ENCODE measurements around the gene PHRF1.

Gene PHRF1

DNA sequence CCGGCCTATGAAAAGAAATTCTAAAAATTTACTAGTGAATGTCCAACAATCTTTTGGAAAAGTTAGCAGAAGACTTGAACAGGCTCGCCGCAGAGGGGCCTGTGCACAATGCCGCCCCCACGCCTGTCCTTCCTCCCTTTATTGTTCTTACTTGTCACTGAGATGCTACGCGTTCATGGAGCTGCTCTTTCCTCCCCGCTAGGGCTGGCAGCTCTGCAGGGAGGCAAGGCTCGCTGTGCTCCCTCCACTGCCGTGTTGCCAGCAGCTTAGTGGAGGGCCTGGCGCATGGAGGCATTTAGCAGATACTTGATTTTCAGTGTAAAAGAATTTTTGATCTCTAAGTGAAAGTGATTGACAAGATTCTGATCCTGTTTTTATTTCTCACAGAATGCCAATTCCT, 14.7 kb downstream of the PHRF1 start:
- H3K36me3 ChIP-seq (ENCODE audit: control insufficient read depth, insufficient read depth, low read length) = peaks cover 95% of the 10 kb centered on the region
- H3K27ac ChIP-seq (ENCODE audit: low read depth, low read length, severe bottlenecking) = no peak overlapping the region
- 89 to 93% methylated on average over 8 to 11 of the region's 11 CpGs for WGBS, 2 experiments (ENCODE audit: insufficient coverage in 2 of 2)
- peaks cover 13% of the 10 kb centered on the region for H3K4me1 ChIP-seq (ENCODE audit: control insufficient read depth, insufficient read depth, low read length, poor library complexity, severe bottlenecking)
- no peak overlapping the region for H3K4me3 ChIP-seq (ENCODE audit: extremely low read depth, insufficient read depth, low read length, poor library complexity, severe bottlenecking)
- H3K9me3 ChIP-seq (ENCODE audit: control insufficient read depth, low read length) = no peaks in the 10 kb centered on the region

DNA sequence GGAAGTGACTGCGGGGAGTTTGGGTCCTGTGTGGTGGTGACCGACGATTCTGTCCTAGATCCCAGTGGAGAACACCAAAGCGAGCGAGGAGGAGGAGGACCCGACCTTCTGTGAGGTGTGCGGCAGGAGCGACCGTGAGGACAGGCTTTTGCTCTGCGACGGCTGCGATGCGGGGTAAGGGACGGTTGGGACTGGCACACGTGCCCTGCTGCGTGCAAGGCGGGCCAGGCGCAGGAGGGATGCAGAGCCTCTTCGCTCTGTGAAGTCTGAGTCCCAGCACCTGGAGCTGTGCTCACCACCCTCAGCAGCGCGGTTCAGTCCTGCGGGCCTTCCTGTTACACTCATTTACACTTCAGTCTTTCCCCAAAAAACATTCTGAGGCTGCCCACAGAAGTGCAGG, 16.2 kb downstream of the PHRF1 start:
- 95 to 100% methylated on average over 19 to 22 of the region's 22 CpGs for WGBS, 2 experiments (ENCODE audit: insufficient coverage in 2 of 2)
- no peak overlapping the region for H3K4me3 ChIP-seq (ENCODE audit: extremely low read depth, insufficient read depth, low read length, poor library complexity, severe bottlenecking)
- H3K4me1 ChIP-seq (ENCODE audit: control insufficient read depth, insufficient read depth, low read length, poor library complexity, severe bottlenecking) = peaks cover 7% of the 10 kb centered on the region
- H3K27ac ChIP-seq (ENCODE audit: low read depth, low read length, severe bottlenecking) = no peak overlapping the region
- H3K36me3 ChIP-seq (ENCODE audit: control insufficient read depth, insufficient read depth, low read length) = peaks cover 94% of the 10 kb centered on the region
- no peaks in the 10 kb centered on the region for H3K9me3 ChIP-seq (ENCODE audit: control insufficient read depth, low read length)

DNA sequence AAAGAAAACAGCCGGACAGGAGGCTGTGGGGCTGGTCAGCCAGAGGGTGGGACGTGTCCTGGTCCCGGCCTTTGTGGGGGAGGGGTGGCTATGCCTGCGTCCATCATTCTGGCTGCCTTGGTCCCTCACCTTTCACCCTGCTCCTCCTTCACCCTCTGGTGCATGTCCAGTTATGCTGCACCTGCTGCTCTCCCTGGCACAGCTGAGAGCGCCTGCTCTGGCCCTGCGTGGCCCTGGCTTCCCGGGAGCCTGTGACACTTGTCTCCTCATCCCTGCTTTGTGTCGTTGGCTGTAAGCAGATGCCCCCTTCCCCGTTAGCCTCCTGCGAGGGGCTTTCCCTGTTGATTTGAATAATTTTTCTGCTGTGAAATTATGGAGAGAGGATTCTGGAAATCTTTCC, 16.6 kb downstream of the PHRF1 start:
- Histone ChIP-seq H3K9me3 (ENCODE audit: control insufficient read depth, low read length) (no peaks in the 10 kb centered on the region), H3K4me3 (ENCODE audit: extremely low read depth, insufficient read depth, low read length, poor library complexity, severe bottlenecking) (no peak overlapping the region), H3K4me1 (ENCODE audit: control insufficient read depth, insufficient read depth, low read length, poor library complexity, severe bottlenecking) (peaks cover 3% of the 10 kb centered on the region), H3K27ac (ENCODE audit: low read depth, low read length, severe bottlenecking) (no peak overlapping the region), H3K36me3 (ENCODE audit: control insufficient read depth, insufficient read depth, low read length) (peaks cover 93% of the 10 kb centered on the region)
- 89 to 90% methylated on average over 5 to 7 of the region's 10 CpGs for WGBS, 2 experiments (ENCODE audit: insufficient coverage in 2 of 2)

DNA sequence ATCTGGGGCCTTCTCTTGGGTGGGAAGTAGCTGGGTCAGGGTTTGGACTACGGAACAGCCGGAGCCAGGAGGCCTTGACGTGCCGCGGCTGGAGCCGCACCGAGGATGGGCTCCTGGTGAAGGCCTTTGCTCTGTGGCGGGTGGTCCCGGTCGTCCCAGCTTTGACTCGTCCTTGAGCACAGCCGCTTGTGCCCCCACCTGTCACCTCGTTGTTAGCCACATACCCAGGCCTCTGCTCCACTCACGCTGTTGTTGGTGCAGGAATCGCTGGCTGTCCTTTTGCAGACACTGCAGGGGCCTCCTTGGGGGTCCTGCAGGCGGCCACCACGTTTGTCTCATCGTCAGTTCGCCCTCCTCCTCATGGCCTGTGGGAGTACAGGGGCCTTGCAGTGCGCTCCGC, 17.1 kb downstream of the PHRF1 start:
- peaks cover 94% of the 10 kb centered on the region for H3K36me3 ChIP-seq (ENCODE audit: control insufficient read depth, insufficient read depth, low read length)
- no peak overlapping the region for H3K27ac ChIP-seq (ENCODE audit: low read depth, low read length, severe bottlenecking)
- H3K4me1 ChIP-seq (ENCODE audit: control insufficient read depth, insufficient read depth, low read length, poor library complexity, severe bottlenecking) = no peaks in the 10 kb centered on the region
- 97% methylated on average over 15 to 21 of the region's 21 CpGs for WGBS, 2 experiments (ENCODE audit: insufficient coverage in 2 of 2)
- H3K9me3 ChIP-seq (ENCODE audit: control insufficient read depth, low read length) = no peaks in the 10 kb centered on the region
- no peak overlapping the region for H3K4me3 ChIP-seq (ENCODE audit: extremely low read depth, insufficient read depth, low read length, poor library complexity, severe bottlenecking)

DNA sequence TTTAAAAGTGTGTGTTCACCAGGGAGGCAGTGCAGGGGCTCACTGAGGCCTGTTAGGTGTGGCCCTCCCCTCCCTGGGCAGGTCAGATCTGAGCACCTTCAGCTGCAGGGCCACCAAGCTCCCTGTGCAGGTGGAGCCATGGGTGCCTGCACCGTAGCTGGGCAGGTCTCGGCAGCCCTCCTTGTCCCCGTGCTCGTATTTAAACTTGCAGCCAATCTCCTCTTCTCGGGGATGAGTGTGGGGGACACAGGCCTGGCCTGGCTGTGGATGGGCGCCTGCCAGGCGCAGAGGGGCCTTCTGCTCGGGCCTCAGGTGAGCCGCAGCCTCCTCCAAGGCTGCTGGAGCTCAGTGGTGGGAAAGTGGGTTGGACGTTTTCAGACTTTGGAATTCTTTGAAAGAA, 19.1 kb downstream of the PHRF1 start:
- 98% methylated on average over 10 of the region's 10 CpGs for WGBS, 2 experiments (ENCODE audit: insufficient coverage in 2 of 2)
- H3K9me3 ChIP-seq (ENCODE audit: control insufficient read depth, low read length) = no peaks in the 10 kb centered on the region
- no peak overlapping the region for H3K27ac ChIP-seq (ENCODE audit: low read depth, low read length, severe bottlenecking)
- H3K4me3 ChIP-seq (ENCODE audit: extremely low read depth, insufficient read depth, low read length, poor library complexity, severe bottlenecking) = no peak overlapping the region
- peaks cover 93% of the 10 kb centered on the region for H3K36me3 ChIP-seq (ENCODE audit: control insufficient read depth, insufficient read depth, low read length)
- H3K4me1 ChIP-seq (ENCODE audit: control insufficient read depth, insufficient read depth, low read length, poor library complexity, severe bottlenecking) = no peaks in the 10 kb centered on the region

DNA sequence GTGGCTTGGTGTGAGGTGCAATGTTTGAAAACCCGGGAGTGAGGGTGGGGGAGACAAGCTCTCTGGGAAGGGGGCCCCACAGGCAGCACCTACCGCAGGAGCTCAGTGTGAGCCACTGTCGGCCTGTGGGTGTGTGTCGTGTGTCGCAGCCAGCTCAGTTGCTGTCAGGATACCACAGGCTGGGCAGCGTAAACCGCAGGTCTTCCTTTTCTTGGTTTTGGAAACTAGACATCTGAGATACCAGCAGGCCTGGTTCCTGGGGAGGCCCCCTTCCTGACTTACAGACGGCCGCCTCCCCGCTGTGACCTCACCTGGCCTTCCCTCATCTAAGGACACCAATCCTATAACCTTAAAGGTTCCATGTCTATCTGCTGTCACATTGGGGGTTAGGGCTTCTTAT, 20.1 kb downstream of the PHRF1 start:
- no peaks in the 10 kb centered on the region for H3K9me3 ChIP-seq (ENCODE audit: control insufficient read depth, low read length)
- no peaks in the 10 kb centered on the region for H3K4me1 ChIP-seq (ENCODE audit: control insufficient read depth, insufficient read depth, low read length, poor library complexity, severe bottlenecking)
- H3K27ac ChIP-seq (ENCODE audit: low read depth, low read length, severe bottlenecking) = no peak overlapping the region
- 99 to 100% methylated on average over 7 to 10 of the region's 10 CpGs for WGBS, 2 experiments (ENCODE audit: insufficient coverage in 2 of 2)
- H3K36me3 ChIP-seq (ENCODE audit: control insufficient read depth, insufficient read depth, low read length) = peaks cover 91% of the 10 kb centered on the region
- no peak overlapping the region for H3K4me3 ChIP-seq (ENCODE audit: extremely low read depth, insufficient read depth, low read length, poor library complexity, severe bottlenecking)

DNA sequence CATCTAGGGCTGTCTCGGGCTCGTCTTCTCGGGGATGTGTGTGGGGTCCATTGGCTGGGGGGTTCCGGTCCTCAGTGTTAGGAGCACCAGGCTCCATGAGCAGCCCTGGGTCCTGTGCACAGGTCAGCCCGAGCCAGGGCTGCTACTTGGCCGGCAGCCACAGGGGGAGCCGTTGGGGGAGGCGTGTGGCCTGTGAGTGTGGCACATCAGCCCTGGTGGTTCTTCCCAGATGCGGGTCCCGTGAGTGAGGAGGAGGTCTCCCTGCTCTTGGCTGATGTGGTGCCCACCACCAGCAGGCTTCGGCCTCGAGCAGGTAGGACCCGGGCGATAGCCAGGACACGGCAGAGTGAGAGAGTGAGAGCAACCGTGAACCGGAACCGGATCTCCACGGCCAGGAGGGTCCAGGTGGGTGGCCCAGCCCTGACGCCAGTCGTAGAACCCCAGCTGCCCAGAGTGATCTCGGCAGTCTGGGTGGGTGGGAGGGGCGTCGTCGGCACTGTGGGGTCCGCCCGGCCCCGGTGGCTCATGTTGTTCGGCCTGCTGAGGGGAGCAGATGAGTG, 21.0 kb downstream of the PHRF1 start:
- Histone ChIP-seq H3K9me3 (ENCODE audit: control insufficient read depth, low read length) (no peaks in the 10 kb centered on the region), H3K27ac (ENCODE audit: low read depth, low read length, severe bottlenecking) (no peak overlapping the region), H3K36me3 (ENCODE audit: control insufficient read depth, insufficient read depth, low read length) (peaks cover 92% of the 10 kb centered on the region), H3K4me1 (ENCODE audit: control insufficient read depth, insufficient read depth, low read length, poor library complexity, severe bottlenecking) (no peaks in the 10 kb centered on the region), H3K4me3 (ENCODE audit: extremely low read depth, insufficient read depth, low read length, poor library complexity, severe bottlenecking) (no peak overlapping the region)
- WGBS, 2 experiments (ENCODE audit: insufficient coverage in 2 of 2) = 96 to 97% methylated on average over 23 to 29 of the region's 29 CpGs

DNA sequence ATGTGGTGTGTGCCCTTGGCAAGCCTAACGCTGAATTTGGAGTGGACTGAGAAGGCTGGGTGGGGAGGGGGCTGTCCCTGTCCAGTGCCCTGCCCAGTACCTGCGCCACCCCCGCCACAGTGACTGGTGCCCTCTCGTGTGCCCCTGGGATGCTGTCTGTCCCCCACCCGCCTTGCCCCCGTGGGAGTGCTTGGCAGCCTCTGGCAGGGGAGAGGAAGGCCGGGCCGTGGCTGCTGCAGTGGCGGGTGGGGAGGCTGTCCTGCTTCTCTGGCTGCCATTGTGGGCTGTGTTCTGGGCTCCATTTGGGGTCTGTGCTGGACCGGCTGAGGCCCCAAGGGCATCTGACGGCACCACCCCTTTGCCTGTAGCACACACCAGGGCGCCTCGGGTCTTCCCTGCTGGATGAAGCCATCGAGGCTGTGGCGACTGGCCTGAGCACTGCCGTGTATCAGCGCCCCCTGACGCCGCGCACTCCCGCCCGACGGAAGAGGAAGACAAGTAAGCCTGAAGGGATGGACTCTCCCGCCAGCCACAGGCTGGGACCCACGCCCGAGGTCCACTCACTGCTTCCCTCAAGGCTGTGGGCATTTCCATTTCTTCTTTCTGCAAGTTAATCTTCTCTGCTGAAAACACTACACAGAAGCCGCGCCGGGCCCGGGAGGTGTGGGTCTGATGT, 21.9 kb downstream of the PHRF1 start:
- 95 to 96% methylated on average over 23 to 27 of the region's 30 CpGs for WGBS, 2 experiments (ENCODE audit: insufficient coverage in 2 of 2)
- H3K4me3 ChIP-seq (ENCODE audit: extremely low read depth, insufficient read depth, low read length, poor library complexity, severe bottlenecking) = no peak overlapping the region
- peaks cover 92% of the 10 kb centered on the region for H3K36me3 ChIP-seq (ENCODE audit: control insufficient read depth, insufficient read depth, low read length)

DNA sequence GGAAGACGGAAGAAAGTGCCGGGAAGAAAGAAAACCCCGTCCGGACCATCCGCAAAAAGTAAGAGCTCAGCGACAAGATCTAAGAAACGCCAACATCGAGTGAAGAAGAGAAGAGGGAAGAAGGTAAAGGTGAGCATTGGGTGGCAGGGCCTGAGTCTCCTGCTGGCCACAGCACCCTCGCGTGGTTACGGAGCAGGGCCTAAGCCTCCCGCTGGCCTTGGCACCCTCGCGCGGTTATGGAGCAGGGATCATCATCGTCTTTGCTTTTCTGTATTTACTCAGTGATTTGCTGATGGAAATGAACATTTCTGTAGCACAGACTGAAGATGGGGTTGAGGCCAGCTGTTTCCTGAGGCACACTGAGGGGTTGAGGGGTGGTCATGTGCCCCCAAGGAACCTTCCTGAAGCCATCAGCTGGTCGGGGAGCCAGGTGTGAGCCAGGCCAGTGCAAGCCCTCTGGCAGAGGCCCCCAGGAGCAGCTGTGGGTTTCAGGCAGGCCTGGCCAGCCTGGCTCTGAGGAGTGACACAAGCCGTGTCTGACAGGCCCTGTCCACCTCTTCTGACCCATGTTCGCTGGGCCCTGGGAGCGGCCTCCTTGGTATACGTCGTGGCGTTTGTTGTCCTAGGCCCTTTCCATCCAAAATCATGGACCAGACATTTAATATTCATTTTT, 25.4 kb downstream of the PHRF1 start:
- WGBS, 2 experiments (ENCODE audit: insufficient coverage in 2 of 2) = 94 to 98% methylated on average over 12 to 23 of the region's 23 CpGs
- no peaks in the 10 kb centered on the region for H3K9me3 ChIP-seq (ENCODE audit: control insufficient read depth, low read length)
- H3K27ac ChIP-seq (ENCODE audit: low read depth, low read length, severe bottlenecking) = no peak overlapping the region
- H3K4me3 ChIP-seq (ENCODE audit: extremely low read depth, insufficient read depth, low read length, poor library complexity, severe bottlenecking) = no peak overlapping the region
- peaks cover 90% of the 10 kb centered on the region for H3K36me3 ChIP-seq (ENCODE audit: control insufficient read depth, insufficient read depth, low read length)
- no peaks in the 10 kb centered on the region for H3K4me1 ChIP-seq (ENCODE audit: control insufficient read depth, insufficient read depth, low read length, poor library complexity, severe bottlenecking)

More for the DNA sequence above, 21.9 kb downstream of the PHRF1 start:
- Histone ChIP-seq H3K9me3 (ENCODE audit: control insufficient read depth, low read length) (no peaks in the 10 kb centered on the region), H3K27ac (ENCODE audit: low read depth, low read length, severe bottlenecking) (no peak overlapping the region), H3K4me1 (ENCODE audit: control insufficient read depth, insufficient read depth, low read length, poor library complexity, severe bottlenecking) (no peaks in the 10 kb centered on the region)

DNA sequence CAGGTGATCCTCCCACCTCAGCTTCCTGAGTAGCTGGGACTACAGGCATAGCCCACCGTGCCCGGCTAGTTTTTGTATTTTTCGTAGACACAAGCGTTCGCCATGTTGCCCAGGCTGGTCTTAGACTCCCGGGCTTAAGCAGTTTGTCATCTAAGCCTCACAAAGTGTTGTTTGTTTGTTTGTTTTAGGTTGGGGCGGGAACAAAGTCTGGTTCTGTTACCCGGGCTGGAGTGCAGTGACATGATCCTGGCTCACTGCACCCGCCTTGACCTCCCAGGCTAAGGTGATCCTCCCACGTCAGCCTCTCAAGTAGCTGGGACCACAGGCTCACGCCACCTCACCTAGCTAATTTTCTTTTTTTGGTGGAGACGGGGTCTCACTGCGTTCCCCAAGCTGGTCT, 26.9 kb downstream of the PHRF1 start:
- H3K36me3 ChIP-seq (ENCODE audit: control insufficient read depth, insufficient read depth, low read length) = peaks cover 92% of the 10 kb centered on the region
- H3K27ac ChIP-seq (ENCODE audit: low read depth, low read length, severe bottlenecking) = no peak overlapping the region
- H3K9me3 ChIP-seq (ENCODE audit: control insufficient read depth, low read length) = no peaks in the 10 kb centered on the region
- WGBS, 2 experiments (ENCODE audit: insufficient coverage in 2 of 2) = 95 to 98% methylated on average over 10 to 11 of the region's 13 CpGs
- no peaks in the 10 kb centered on the region for H3K4me1 ChIP-seq (ENCODE audit: control insufficient read depth, insufficient read depth, low read length, poor library complexity, severe bottlenecking)
- no peak overlapping the region for H3K4me3 ChIP-seq (ENCODE audit: extremely low read depth, insufficient read depth, low read length, poor library complexity, severe bottlenecking)

Measured in mesodermal cell (in vitro differentiated cells).